Skeletal muscle cell (primary cell): ENCODE data around the gene PDE8B.
"Not testable (repeated sequence)": the region's sequence is repeated elsewhere in the genome, so short reads cannot be mapped to it uniquely, and the experiment has no call there.

Source experiments
- DNase-seq: peaks from one replicate; pipeline ENCODE4 v3.0.0-alpha.2; 2010; ENCODE audit warnings: low read depth
- H3K4me3 ChIP-seq: 2 replicates; pipeline ENCODE4 v1.5.1; 2011; ENCODE audit warnings: low read depth, mild to moderate bottlenecking, control low read depth, low read length, moderate library complexity

The PDE8B gene

DNA sequence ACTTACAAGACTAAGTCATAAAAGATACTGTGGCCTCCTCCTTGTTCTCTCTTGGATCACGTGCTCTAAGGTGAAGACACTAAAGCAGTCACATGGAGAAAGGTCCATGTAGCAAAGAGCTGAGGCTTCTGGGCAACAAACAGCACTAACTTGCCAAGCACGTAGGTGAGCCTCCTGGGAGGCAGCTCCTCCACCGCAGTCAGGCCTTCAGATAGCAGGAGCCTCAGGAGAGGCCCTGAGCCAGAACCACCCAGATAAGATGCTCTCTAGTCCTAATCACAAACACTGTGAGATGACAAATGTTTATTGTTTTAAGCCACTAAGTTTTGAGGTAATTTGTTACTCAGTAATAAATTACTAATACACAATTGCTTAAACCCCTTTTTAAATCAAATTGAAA lies 243.6 kb downstream of the PDE8B start:
- H3K4me3 ChIP-seq = no peak overlapping the region
- DNase-seq = no peak

DNA sequence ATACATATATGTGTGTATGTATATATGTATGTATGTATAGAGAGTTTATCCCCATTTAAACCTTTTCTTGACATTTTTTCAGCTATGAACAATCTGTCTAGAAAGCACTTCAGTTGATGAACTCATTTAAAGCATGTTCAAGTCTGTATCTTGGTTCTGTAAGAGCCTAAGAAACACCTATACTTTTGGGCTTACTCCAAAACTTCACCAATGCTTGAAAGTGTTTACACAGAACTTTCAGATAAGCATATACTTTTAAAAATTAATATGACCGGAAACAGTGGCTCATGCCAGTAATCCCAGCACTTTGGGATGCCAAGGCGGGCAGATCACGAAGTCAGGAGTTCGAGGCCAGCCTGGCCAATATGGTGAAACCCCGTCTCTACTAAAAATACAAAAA lies 250.8 kb downstream of the PDE8B start:
- no peak overlapping the region for H3K4me3 ChIP-seq
- no peak for DNase-seq

DNA sequence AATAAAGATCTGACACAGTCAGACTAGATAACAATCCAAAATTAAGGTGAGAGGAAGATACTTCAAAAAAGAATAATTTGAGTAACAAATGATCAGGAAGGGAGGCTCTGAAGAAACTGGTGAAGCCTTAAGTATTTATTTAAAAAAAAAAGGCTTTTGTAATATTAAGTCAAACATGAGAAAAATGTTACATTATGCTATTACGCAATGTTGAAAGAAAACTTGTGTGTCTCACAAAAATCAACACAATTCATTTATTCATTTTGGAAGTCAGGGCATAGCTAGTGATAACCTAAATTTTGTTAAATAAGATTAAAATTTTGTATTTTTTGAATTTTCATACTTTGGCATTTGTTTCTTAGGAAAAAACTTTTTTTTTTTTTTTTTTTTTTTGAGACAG lies 253.4 kb downstream of the PDE8B start:
- no peak for DNase-seq
- H3K4me3 ChIP-seq = no peak overlapping the region

DNA sequence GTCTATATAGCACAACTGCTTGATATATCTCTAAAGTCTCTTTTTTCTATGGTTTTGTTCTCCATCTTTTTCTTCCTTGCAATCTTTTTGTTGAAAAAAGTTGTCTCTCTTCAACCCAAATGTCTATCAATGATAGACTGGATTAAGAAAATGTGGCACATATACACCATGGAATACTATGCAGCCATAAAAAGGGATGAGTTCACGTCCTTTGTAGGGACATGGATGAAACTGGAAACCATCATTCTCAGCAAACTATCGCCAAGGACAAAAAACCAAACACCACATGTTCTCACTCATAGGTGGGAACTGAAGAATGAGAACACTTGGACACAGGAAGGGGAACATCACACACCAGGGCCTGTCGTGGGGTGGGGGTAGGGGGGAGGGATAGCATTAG lies 258.4 kb downstream of the PDE8B start:
- not testable (repeated sequence) for H3K4me3 ChIP-seq, DNase-seq

DNA sequence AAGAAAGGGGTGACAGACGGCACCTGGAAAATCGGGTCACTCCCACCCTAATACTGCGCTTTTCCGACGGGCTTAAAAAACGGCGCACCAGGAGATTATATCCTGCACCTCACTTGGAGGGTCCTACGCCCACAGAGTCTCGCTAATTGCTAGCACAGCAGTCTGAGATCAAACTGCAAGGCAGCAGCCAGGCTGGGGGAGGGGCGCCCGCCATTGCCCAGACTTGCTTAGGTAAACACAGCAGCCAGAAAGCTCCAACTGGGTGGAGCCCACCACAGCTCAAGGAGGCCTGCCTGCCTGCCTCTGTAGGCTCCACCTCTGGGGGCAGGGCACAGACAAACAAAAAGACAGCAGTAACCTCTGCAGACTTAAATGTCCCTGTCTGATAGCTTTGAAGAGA lies 264.6 kb downstream of the PDE8B start:
- not testable (repeated sequence) for H3K4me3 ChIP-seq, DNase-seq
